Measurements from ENCODE around the gene EXOC6.

DNA sequence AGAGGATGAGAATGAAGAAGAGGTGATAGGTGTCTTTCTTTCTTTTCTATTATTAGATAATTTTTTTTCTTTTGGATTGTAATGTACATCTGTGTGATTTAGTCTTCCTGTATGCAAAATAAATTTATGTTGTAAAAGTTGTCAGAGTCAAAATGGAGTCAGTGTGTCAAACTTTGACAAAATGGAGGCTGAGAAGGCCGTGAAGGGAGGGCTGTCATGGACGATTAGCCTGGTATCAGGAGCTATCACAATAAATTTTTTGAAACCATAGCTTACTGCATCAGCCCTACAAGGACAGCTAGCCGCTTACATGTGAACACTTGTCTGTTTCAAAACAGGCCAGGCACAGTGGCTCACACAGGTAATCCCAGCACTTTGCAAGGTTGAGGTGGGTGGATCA, 67.6 kb downstream of the EXOC6 start:
- no peak for TF ChIP-seq CTCF (IDR thresholded peaks at IDR 0.05)
- no peak for TF ChIP-seq POLR2A (IDR thresholded peaks at IDR 0.05)
